A549 treated with dexamethasone at 1 μM for 4 hours (cell line): ENCODE measurements around the gene ETFBKMT. TPM values are rescaled to one million over a fixed set of nuclear protein-coding genes. Genes with fewer than 3 reads are reported as not detected.

Experiments used
- total RNA-seq: library from RNA; stranded (reverse); fragments of 200-300 nt; extraction: Qiagen RNA extraction; gene quantifications from 5 replicates; pipeline ENCODE4 v1.2.3, GENCODE V29; 2022

ETFBKMT gene, protein sequence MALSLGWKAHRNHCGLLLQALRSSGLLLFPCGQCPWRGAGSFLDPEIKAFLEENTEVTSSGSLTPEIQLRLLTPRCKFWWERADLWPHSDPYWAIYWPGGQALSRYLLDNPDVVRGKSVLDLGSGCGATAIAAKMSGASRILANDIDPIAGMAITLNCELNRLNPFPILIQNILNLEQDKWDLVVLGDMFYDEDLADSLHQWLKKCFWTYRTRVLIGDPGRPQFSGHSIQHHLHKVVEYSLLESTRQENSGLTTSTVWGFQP
- 0.82 to 1.3 TPM (median 0.92 TPM) in 5 replicates for total RNA-seq

DNA sequence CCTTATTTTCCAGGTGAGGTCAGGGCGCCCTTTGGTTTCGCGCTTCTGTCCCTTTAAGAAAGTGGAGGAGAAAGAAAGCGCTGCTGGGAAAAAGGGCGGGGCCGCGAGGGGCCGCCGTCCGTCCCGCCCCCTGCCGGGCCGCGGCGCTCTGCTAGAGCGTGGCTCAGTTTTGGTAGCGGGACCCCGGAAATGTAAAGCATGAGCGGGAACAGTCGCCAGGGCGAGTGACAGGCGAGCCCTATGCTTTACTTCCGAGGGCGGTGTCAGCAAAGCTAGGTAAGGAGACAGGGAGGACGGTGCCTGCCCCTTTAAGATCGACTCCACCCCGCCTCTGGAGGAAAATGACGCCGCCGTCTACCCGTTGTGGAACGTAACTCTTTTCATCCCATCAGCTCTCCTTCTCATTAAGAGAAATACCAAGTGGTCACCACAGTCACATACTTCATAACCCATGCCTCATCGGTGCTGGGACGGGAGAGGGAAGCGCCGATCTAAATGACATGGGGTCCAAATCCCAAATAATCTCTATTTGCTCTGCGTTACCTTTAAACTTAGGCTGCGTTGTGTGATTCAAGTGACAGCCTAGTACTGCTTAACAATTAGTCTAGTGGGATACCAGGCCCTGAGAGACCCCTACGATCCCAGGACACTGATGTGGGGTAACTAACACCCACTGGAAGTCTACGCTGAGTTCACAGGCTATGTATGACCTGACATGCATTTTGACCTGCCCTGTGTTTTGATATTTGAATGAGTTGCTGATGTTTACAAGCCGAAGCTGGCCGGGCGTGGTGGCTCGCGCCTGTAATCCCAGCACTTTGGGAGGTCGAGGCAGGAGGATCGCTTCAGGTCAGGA is at the start of gene ETFBKMT:
TSS of gene ETFBKMT (plus strand) at position 602 of the 856 bp plus-strand sequence. CDS start 2,266 bp downstream, outside the sequence.

Other genes starting within 250 kb of the ETFBKMT start
- 10.6 to 15.2 TPM (median 12.8 TPM) in 5 replicates for gene DENND5B, start 68.6 kb upstream of the ETFBKMT start, total RNA-seq
- 8.7 to 11.4 TPM (median 10.1 TPM) in 5 replicates for gene AMN1, start 69.3 kb downstream of the ETFBKMT start, total RNA-seq